H1 (cell line): ENCODE measurements around the gene RPIA. TPM values are rescaled to one million over a fixed set of nuclear protein-coding genes. Genes with fewer than 3 reads are reported as not detected.

Experiments
- CTCF ChIA-PET: fragments of 300-600 bp; sonication (Branson Sonifier 250); formaldehyde crosslinking; loops from one replicate; lab custom pipeline; 2021; ENCODE audit not compliant: partially characterized antibody; lab: Charles Lee
- POLR2A ChIA-PET: fragments of 300-600 bp; sonication (Branson Sonifier 250); formaldehyde crosslinking; loops from one replicate; lab custom pipeline; 2021; ENCODE audit warnings: inconsistent platforms; ENCODE audit not compliant: partially characterized antibody; lab: Charles Lee
- DNase-seq, 2 experiments: peaks; one replicate each; pipeline versions ENCODE4 v3.0.0 to v3.0.0-alpha.2; 2010 to 2022; ENCODE audit warnings: low spot score in 2 of 2, low read depth in 1 of 2, mixed read lengths in 1 of 2
- FAIRE-seq: peaks from 2 replicates; lab custom pipeline; 2011; peaks lifted over from hg19 to GRCh38; lab: Jason Lieb, UNC
- H2AFZ ChIP-seq: 2 replicates; pipeline ENCODE4 v1.8.1; 2012; ENCODE audit warnings: low read length, inconsistent platforms
- H2AK5ac ChIP-seq: 2 replicates; pipeline ENCODE4 v1.6.1; 2013; ENCODE audit warnings: low read depth, low read length
- H2BK120ac ChIP-seq: replicated peaks from 2 replicates; pipeline ENCODE3; 2013; ENCODE audit warnings: low read depth, low read length, inconsistent platforms
- H2BK12ac ChIP-seq: 2 replicates; pipeline ENCODE4 v1.6.1; 2013; ENCODE audit warnings: low read depth, low read length
- H2BK15ac ChIP-seq: 2 replicates; pipeline ENCODE4 v1.6.1; 2013; ENCODE audit warnings: low read length
- H2BK20ac ChIP-seq: 2 replicates; pipeline ENCODE4 v1.6.1; 2013; ENCODE audit warnings: low read length
- H2BK5ac ChIP-seq: 2 replicates; pipeline ENCODE4 v1.6.1; 2013; ENCODE audit warnings: low read depth, low read length
- H3K14ac ChIP-seq: 2 replicates; pipeline ENCODE4 v1.6.1; 2013; ENCODE audit warnings: inconsistent platforms; ENCODE audit not compliant: insufficient read length
- H3K18ac ChIP-seq: 2 replicates; pipeline ENCODE4 v1.6.1; 2013; ENCODE audit warnings: low read length; ENCODE audit errors: extremely low read depth
- H3K23ac ChIP-seq: 2 replicates; pipeline ENCODE4 v1.6.1; 2013; ENCODE audit warnings: inconsistent platforms; ENCODE audit not compliant: insufficient read length
- H3K23me2 ChIP-seq: 2 replicates; pipeline ENCODE4 v1.6.1; 2013; ENCODE audit warnings: low read depth, low read length
- H3K27ac ChIP-seq: 2 replicates; pipeline ENCODE4 v1.6.1; 2011; ENCODE audit warnings: low read depth, low read length, inconsistent platforms
- H3K27me3 ChIP-seq, 4 experiments: replicated peaks in 1 of 4; 1 replicate in 1 of 4; 2 replicates in 3 of 4; pipeline versions ENCODE4 v1.6.1 to v1.8.1; 2011 to 2013; ENCODE audit warnings: low read length in 3 of 4, mild to moderate bottlenecking in 3 of 4, inconsistent platforms in 2 of 4, mixed read lengths in 2 of 4, moderate library complexity in 1 of 4; ENCODE audit not compliant: control insufficient read depth in 3 of 4, insufficient read depth in 3 of 4; ENCODE audit errors: extremely low read depth in 1 of 4
- H3K36me3 ChIP-seq, 4 experiments: 2 replicates each; pipeline versions ENCODE4 v1.6.1 to v1.8.1; 2011 to 2013; ENCODE audit warnings: mild to moderate bottlenecking in 4 of 4, low read length in 3 of 4, moderate library complexity in 2 of 4, control low read depth in 1 of 4, inconsistent platforms in 1 of 4; ENCODE audit not compliant: insufficient read depth in 4 of 4, control insufficient read depth in 2 of 4
- H3K4ac ChIP-seq: replicated peaks from 2 replicates; pipeline ENCODE3; 2013; ENCODE audit warnings: low read length, low read depth, mixed read lengths, inconsistent platforms; ENCODE audit not compliant: insufficient read length
- H3K4me1 ChIP-seq, 4 experiments: replicated peaks in 1 of 4; 1 replicate in 1 of 4; 2 replicates in 3 of 4; pipeline versions ENCODE4 v1.6.1 to v1.8.1; 2011 to 2013; ENCODE audit warnings: low read length in 3 of 4, inconsistent platforms in 2 of 4, mixed read lengths in 1 of 4; ENCODE audit not compliant: insufficient read depth in 4 of 4, control insufficient read depth in 3 of 4
- H3K4me2 ChIP-seq, 2 experiments: 2 replicates each; pipeline versions ENCODE4 v1.6.1 to v1.8.1; 2011 to 2013; ENCODE audit warnings: low read depth in 2 of 2, low read length in 2 of 2, control low read depth in 1 of 2, inconsistent platforms in 1 of 2, mild to moderate bottlenecking in 1 of 2; ENCODE audit not compliant: insufficient read depth in 1 of 2
- H3K4me3 ChIP-seq, 4 experiments: fragments of 200-600, 300-600 bp in 1 of 4; sonication (generic), shearing (Covaris generic), sonication (Bioruptor Twin) in 1 of 4; 2 replicates each; pipeline versions ENCODE4 v1.5.1 to v1.8.1; 2011 to 2016; ENCODE audit warnings: low read length in 4 of 4, low read depth in 3 of 4, control low read depth in 2 of 4, inconsistent platforms in 2 of 4, mild to moderate bottlenecking in 2 of 4, mixed read lengths in 1 of 4, moderate library complexity in 1 of 4; ENCODE audit not compliant: insufficient read depth in 2 of 4; ENCODE audit errors: extremely low read depth in 1 of 4
- H3K56ac ChIP-seq: replicated peaks from 2 replicates; pipeline ENCODE3; 2013; ENCODE audit warnings: low read depth, mild to moderate bottlenecking, mixed read lengths, low read length, inconsistent platforms; ENCODE audit not compliant: insufficient read length
- H3K79me1 ChIP-seq: 2 replicates; pipeline ENCODE4 v1.6.1; 2013; ENCODE audit warnings: low read depth, low read length, control low read depth
- H3K79me2 ChIP-seq, 2 experiments: 2 replicates each; pipeline versions ENCODE4 v1.6.1 to v1.8.1; 2012 to 2013; ENCODE audit warnings: low read length in 2 of 2, mild to moderate bottlenecking in 2 of 2, inconsistent platforms in 1 of 2; ENCODE audit not compliant: insufficient read depth in 2 of 2, control insufficient read depth in 1 of 2
- H3K9ac ChIP-seq, 4 experiments: replicated peaks in 1 of 4; 1 replicate in 1 of 4; 2 replicates in 3 of 4; pipeline versions ENCODE4 v1.6.1 to v1.8.1; 2011 to 2013; ENCODE audit warnings: low read depth in 3 of 4, low read length in 3 of 4, control low read depth in 2 of 4, mild to moderate bottlenecking in 2 of 4, moderate library complexity in 2 of 4, inconsistent platforms in 1 of 4; ENCODE audit errors: extremely low read depth in 1 of 4
- H3K9me3 ChIP-seq, 2 experiments: 2 replicates each; pipeline versions ENCODE4 v1.6.1 to v1.8.1; 2012 to 2013; ENCODE audit warnings: mild to moderate bottlenecking in 2 of 2, moderate library complexity in 2 of 2, control low read depth in 1 of 2, inconsistent platforms in 1 of 2, low read depth in 1 of 2, low read length in 1 of 2, mixed read lengths in 1 of 2; ENCODE audit not compliant: insufficient read depth in 2 of 2
- H4K20me1 ChIP-seq, 2 experiments: replicated peaks in 1 of 2; 2 replicates each; pipeline versions ENCODE3 to v1.8.1; 2011 to 2013; ENCODE audit warnings: inconsistent platforms in 2 of 2, low read length in 2 of 2, mild to moderate bottlenecking in 1 of 2; ENCODE audit not compliant: insufficient read depth in 2 of 2, control insufficient read depth in 1 of 2
- H4K5ac ChIP-seq: 2 replicates; pipeline ENCODE4 v1.6.1; 2013; ENCODE audit warnings: low read length, low read depth, mixed read lengths, inconsistent platforms; ENCODE audit not compliant: insufficient read length
- H4K8ac ChIP-seq: 2 replicates; pipeline ENCODE4 v1.8.0; 2013; ENCODE audit warnings: mild to moderate bottlenecking, moderate library complexity, low read length, inconsistent platforms; ENCODE audit not compliant: insufficient read depth; ENCODE audit errors: extremely low read depth
- H4K91ac ChIP-seq: replicated peaks from 2 replicates; pipeline ENCODE3; 2013; ENCODE audit warnings: low read length, mixed read lengths, inconsistent platforms; ENCODE audit not compliant: insufficient read length
- CREB1 ChIP-seq: IDR thresholded peaks from 2 replicates; pipeline ENCODE4 v1.6.1; 2012; ENCODE audit warnings: inconsistent platforms
- EGR1 ChIP-seq: IDR thresholded peaks from 2 replicates; pipeline ENCODE4 v1.6.1; 2011; ENCODE audit warnings: low read depth, low read length, borderline replicate concordance
- HDAC2 ChIP-seq, 2 experiments: fragments of 300-600 bp in 1 of 2; sonication (generic) in 1 of 2; IDR thresholded peaks; 2 replicates each; pipeline ENCODE4 v1.6.1; 2011 to 2012; ENCODE audit warnings: low read depth in 2 of 2, low read length in 2 of 2, mild to moderate bottlenecking in 2 of 2, moderate library complexity in 2 of 2, borderline replicate concordance in 1 of 2, inconsistent platforms in 1 of 2
- NRF1 ChIP-seq: IDR thresholded peaks from 2 replicates; pipeline ENCODE4 v1.6.1; 2011; ENCODE audit warnings: mild to moderate bottlenecking, low read depth, low read length, improper control_type of control experiment
- WGBS, 2 experiments: shearing (Covaris generic) in 1 of 2; methylation state at CpG; one replicate each; pipeline versions ENCODE4 v1.1.6 to v1.1.7; 2013 to 2015; ENCODE audit warnings: low lambda C conversion rate in 2 of 2, mixed read lengths in 2 of 2, inconsistent platforms in 1 of 2, low coverage in 1 of 2, missing lambda C conversion rate in 1 of 2; ENCODE audit not compliant: insufficient replicate concordance in 2 of 2, insufficient coverage in 1 of 2, insufficient read length in 1 of 2; ENCODE audit errors: extremely low coverage in 1 of 2, missing lambda C conversion rate in 1 of 2; 5-methylcytosine and 5-hydroxymethylcytosine counted together
- polyA plus RNA-seq, 7 experiments: library from polyadenylated mRNA; depleted of rRNA in 3 of 7; stranded (reverse) in 5 of 7; unstranded in 2 of 7; fragments of >200 nt in 5 of 7; fragments of 200-250 nt in 2 of 7; gene quantifications; 1 replicate in 5 of 7; 2 replicates in 1 of 7; 4 replicates in 1 of 7; pipeline versions ENCODE4 v1.2.1 to v1.2.3, GENCODE V29; 2011 to 2013; ENCODE audit warnings: missing spikeins in 2 of 7, mixed read lengths in 2 of 7
- total RNA-seq: library from RNA; stranded (reverse); fragmentation: NEBNext Ultra II Directional; extraction: Animal tissue kit (Norgen Biotek cat#: 25700); gene quantifications from 2 replicates; pipeline ENCODE4 v1.2.1, GENCODE V29; 2021

Gene RPIA
- total and polyA plus RNA-seq, 2 of the 8 experiments (the other 6 are each of a cell fraction or from before 2014, with no cell fraction given), result 13.1 to 24.0 TPM

DNA sequence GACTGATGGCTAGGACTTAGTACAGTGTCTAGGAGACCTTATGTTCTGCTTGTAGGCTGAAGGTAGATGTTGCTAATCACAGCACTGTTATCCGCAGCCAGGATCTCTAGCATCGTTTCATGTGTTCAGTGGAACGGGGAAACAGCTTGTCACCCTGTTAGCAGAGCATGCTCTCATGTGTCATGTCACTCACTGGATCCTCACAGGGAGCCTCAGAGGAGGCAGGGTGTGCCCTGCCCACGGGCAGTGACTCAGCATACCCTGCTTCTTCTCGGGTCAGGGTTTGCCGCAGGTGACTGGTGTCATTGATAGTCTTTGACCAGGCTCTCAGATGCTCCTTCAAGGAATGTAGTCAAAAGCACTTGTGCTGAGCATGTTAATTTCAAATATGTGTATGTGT lies 44.4 kb downstream of the RPIA start:
- FAIRE-seq, result no peak
- Histone ChIP-seq H4K5ac (no peak overlapping the region), H3K4me3 (no peak overlapping the region), H2BK5ac (no peak overlapping the region), H3K27ac (no peak overlapping the region), H2AK5ac (no peak overlapping the region), H4K8ac (no peak overlapping the region), H3K9ac (no peak overlapping the region), H3K4ac (no peak overlapping the region), H3K4me1 (no peaks in the 10 kb centered on the region; a peak in 1 of 7 replicates), H3K23me2 (no peaks in the 10 kb centered on the region), H3K27me3 (no peaks in the 10 kb centered on the region), H3K56ac (no peak overlapping the region), H2BK120ac (no peak overlapping the region), H2BK12ac (no peak overlapping the region), H3K4me2 (no peak overlapping the region), H3K79me2 (no peaks in the 10 kb centered on the region), H2BK20ac (no peak overlapping the region), H3K79me1 (peaks cover 3% of the 10 kb centered on the region; the same call in 1 of the 2 replicates), H3K18ac (no peak overlapping the region), H2BK15ac (no peak overlapping the region), H2AFZ (no peak overlapping the region), H4K20me1 (peaks cover 0 to 2% of the 10 kb centered on the region in 2 experiments), H3K23ac (no peak overlapping the region), H3K14ac (no peak overlapping the region), H4K91ac (no peak overlapping the region), H3K9me3 (no peaks in the 10 kb centered on the region), H3K36me3 (peaks cover 7 to 18% (median 12%) of the 10 kb centered on the region in 4 experiments)
- ChIA-PET CTCF (no interaction called here), POLR2A (interaction anchor here (0.5 kb wide), 1 partner anchor 711 kb away, joined by 3 read pairs; no protein-coding TSS in a partner anchor)
- TF ChIP-seq CREB1 (no peak), EGR1 (no peak), HDAC2 (IDR thresholded peaks at IDR 0.05; ENCODE audit: borderline replicate concordance in 1 of 2, low read depth in 2 of 2, low read length in 2 of 2) (no peak), NRF1 (no peak)
- WGBS, 2 experiments, result 98% methylated on average over 6 of the region's 6 CpGs; no CpG with 5 or more reads in 1 of the 2 experiments
- no peak for DNase-seq
